VCaP (cell line): ENCODE data around the gene PARP6.

Experiments
- H3K27ac ChIP-seq: fragments of 450-650 bp; 2 replicates; pipeline ENCODE4 v1.5.1; 2017
- CTCF ChIP-seq: fragments of 450-650 bp; conservative IDR thresholded peaks from 2 replicates; pipeline ENCODE4 v1.5.1; 2017; ENCODE audit warnings: mild to moderate bottlenecking, moderate library complexity

PARP6 gene

GRCh38 chr15:72272213-72272996 is at the start of gene PARP6:
PARP6 (minus strand) TSS chr15:72272554; CDS start chr15:72267477, 5,077 bp downstream.
- TF ChIP-seq CTCF, result no peak
- no peak within 1 kb of the TSS for H3K27ac ChIP-seq

- no peak for TF ChIP-seq CTCF
- peak within 1 kb of the TSS; percentile 75 for H3K27ac ChIP-seq
Observed at GRCh38 chr15:72319985-72320671, 47.8 kb upstream of the PARP6 start, which contains the start of gene CELF6. CELF6 (minus strand) TSS chr15:72320157; CDS start chr15:72319874, 283 bp downstream.

- TF ChIP-seq CTCF, result no peak
- H3K27ac ChIP-seq, result peak overlapping the region; percentile 75
Observed at GRCh38 chr15:72319360-72319984, 47.1 kb upstream of the PARP6 start.

GRCh38 chr15:72318408-72318942 is 46.1 kb upstream of the PARP6 start:
- H3K27ac ChIP-seq, result peak overlapping the region; percentile 75
- TF ChIP-seq CTCF, result no peak

- TF ChIP-seq CTCF, result no peak
- H3K27ac ChIP-seq, result no peak overlapping the region
Observed at GRCh38 chr15:72315706-72316370, 43.5 kb upstream of the PARP6 start.

GRCh38 chr15:72313881-72314280 is 41.5 kb upstream of the PARP6 start:
- no peak overlapping the region for H3K27ac ChIP-seq
- no peak for TF ChIP-seq CTCF
